ENCODE results near the gene MAP4K4.

DNA sequence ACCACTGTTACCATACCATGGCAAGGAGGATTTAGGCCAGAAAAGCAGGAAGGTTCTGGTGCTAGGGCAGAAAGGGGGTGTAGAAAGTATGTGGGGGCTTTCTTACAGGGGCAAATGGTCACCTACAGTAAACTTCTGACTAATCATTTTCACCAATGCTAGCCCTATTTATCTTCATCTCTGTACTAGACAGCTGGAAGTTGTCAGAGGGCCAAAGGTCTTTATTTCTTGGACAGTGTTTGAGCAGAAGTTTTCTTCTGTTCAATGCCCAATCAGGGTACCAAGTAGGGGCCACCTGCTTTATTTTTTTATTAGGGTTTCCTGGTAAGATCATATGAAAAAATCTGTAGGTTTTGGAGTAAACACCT lies 37.6 kb downstream of the MAP4K4 start:
- TF ChIP-seq EZH2 (IDR thresholded peaks at IDR 0.05; ENCODE audit: insufficient read depth, poor library complexity, severe bottlenecking) (no peak), EZH2phosphoT487 (IDR thresholded peaks at IDR 0.05; ENCODE audit: insufficient read depth, low read depth) (no peak)

Data from GM23248 (cell line).